A549 treated with Hydrocortisone at 1 μM for 4 hours (cell line): ENCODE results near the gene CRYGD. TPM values are rescaled to one million over a fixed set of nuclear protein-coding genes. Genes with fewer than 3 reads are reported as not detected.

Experiments used
- total RNA-seq: library from RNA; stranded (reverse); fragments of 200-300 nt; extraction: Qiagen RNA extraction; gene quantifications from 5 replicates; pipeline ENCODE4 v1.2.3, GENCODE V29; 2022

CRYGD gene
- not detected in 5 replicates for total RNA-seq

DNA sequence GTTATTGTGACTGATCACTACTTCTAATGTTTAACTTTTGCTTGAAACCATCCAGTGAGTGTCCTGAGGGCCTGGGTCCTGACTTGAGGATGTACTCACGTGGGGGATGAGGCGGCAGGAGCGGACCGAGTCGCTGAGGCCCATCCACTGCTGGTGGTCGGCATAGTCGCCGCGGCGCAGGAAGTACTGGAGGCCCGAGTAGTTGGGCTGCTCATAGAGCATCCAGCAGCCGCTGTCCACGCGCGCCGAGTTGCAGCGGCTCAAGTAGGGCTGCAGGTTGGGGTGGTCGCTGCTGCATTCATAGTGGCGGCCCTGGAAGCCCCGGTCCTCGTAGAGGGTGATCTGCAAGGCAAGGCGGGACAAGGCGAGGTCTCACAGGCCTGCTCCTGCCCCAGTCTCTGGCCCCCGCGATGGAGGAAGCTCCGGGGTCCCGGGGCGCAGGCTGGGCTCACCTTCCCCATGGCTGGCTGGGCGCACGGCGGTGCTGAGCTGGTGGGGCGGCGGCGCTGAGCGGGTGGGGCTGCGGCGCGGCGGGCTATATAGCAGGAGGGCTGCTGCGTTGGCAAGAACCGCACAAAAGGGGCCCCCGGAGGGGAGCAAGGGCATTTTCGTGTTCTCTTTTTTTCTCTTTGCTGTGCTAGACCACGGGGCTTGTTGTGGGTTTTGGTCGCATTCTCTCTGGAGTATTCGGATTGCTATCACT, at the start of gene CRYGD:
Gene CRYGD (minus strand): TSS at position 512 of the 703 bp plus-strand sequence. CDS start 51 bp downstream, at position 461.

DNA sequence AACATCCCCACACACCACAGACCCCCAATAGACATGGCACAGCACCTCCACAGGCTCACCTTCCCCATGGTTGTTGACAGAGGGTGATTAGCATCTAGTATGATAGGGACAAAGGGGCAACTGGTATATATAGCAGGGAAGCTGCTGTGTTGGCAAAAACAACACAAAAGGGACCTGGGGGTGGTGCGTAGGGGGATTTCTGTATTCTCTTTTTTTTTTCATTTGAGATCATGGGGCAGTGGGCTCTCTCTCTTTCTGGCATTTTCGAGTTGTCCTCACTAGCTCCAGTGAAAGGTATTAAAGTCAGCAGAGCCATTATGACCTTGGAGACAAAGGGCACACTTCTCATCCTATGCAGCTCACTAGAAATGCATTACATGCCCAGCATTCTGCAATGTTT, 39.2 kb upstream of the CRYGD start, which contains the start of gene CRYGA:
Gene CRYGA (minus strand): TSS at position 101 of the 400 bp plus-strand sequence. CDS start 33 bp downstream, at position 68.

DNA sequence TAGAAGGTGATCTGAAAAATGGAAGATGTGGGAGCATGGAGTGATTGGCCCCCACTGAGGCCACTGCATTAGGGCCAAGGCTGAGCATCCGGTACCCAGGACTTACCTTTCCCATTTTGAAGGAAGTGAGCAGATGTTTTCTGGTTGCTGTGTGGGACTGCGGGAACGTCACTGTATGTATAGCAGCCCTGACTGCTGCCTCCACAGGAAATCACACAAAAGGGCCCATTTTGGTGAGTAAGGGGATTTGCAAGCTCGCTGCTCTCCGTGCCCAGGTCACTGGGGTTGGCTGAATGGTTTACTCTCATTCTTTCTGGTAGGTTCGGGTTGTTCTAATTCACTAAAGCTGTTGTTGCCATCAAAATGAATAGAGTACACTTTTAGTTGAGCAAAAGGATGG, 21.7 kb upstream of the CRYGD start, which contains the start of gene CRYGB:
Gene CRYGB (minus strand): TSS at position 153 of the 400 bp plus-strand sequence. CDS start 38 bp downstream, at position 115.

DNA sequence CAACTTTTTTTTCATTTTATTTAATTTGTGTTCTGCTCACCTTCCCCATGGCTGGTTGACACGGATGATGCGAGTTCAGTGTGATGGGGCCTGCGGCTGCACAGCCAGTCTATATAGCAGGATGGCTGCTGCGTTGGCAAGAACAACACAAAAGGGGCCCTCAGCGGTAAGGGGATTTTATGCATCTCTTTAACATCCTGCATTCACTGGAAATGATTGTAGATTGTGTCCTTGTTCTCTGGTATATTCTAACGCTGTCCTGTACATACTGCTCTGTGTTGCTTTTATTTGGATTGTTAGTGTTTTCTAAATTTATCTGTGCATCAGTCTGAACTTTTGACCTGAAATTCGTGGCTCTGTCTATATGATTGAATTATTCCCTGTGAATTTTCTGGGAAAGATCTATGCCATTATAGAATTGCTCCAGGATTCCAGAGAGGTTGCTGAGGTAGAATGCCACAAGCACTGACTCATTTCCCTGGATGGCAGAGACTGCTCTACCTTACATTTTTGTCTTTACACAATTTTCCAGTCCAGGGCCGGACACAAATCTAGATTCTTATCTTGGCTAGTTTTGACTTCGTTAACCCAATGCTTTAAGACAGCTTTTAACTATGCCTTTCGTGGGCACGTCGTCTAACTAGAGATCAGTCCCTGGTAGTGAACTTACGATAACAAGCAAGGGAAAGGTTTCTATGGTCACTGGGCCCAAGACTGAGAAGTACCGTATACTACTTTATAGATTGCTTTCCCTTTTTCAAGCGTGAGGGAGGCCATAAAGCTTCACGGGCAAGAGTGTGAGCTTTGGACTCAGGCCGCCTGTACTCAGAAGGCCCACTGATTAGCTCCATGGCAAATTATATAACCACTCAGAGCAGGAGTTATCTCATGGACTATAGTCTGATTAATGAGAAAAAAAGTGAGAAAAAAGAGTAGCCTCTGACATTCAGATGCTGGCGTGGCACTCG, 5.7 kb upstream of the CRYGD start, which contains the start of gene CRYGC:
Gene CRYGC (minus strand): TSS at position 85 of the 968 bp plus-strand sequence. CDS start 36 bp downstream, at position 49.

Other genes with a start within 250 kb of the CRYGD start
- 2.0 to 2.9 TPM (median 2.2 TPM) in 5 replicates for gene PLEKHM3, start 99.0 kb downstream of the CRYGD start, total RNA-seq
- not detected in 5 replicates for gene CRYGC, start 5.3 kb upstream of the CRYGD start, total RNA-seq
- not detected in 5 replicates for gene CRYGB, start 21.6 kb upstream of the CRYGD start, total RNA-seq
- not detected in 5 replicates for gene CRYGA, start 39.1 kb upstream of the CRYGD start, total RNA-seq
- not detected in 5 replicates for gene C2orf80, start 65.5 kb upstream of the CRYGD start, total RNA-seq
- 73.0 to 94.9 TPM (median 81.4 TPM) in 5 replicates for gene IDH1, start 130.5 kb upstream of the CRYGD start, total RNA-seq
- 4.2 to 8.0 TPM (median 6.3 TPM) in 5 replicates for gene PIKFYVE, start 141.7 kb upstream of the CRYGD start, total RNA-seq